Measurements from ENCODE around the gene HSPA6.
"Not testable (repeated sequence)": the region's sequence is repeated elsewhere in the genome, so short reads cannot be mapped to it uniquely, and the experiment has no call there.

HSPA6 gene

DNA sequence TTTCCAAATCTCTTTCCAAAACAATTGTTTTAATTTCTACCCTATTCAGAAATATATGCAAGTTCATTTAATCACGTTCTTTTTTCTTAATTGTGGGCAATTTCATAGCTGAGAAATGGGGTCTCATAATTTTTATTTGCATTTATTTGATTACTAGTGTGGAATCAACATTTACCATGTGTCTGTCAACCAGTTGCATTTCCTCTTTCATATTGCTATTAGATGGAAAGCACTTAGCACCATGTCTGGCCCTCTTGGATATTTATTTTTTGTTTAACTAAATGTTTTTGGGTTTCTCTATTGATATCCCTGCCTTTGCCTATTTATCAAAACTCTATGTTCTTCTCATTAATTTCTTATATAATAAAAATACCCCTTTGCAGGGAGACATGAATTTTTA is 39.2 kb downstream of the HSPA6 start:
- FAIRE-seq: not testable (repeated sequence)

DNA sequence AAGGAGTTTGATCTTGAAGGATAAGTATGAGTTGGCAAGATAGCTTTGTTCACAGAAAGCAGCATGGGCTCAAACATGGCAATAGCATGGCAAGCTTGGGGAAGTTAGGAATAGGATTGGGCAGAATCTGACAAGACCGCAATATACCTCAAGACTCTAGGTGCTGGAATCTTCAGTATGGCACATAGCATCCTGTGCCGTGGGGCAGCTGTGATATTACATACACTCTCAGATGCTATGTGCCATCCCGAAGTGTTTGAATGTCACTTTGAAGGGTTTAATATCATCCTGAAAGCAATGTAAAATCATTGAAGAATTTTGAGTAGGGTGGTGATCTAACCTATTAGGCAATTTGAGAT is 42.2 kb downstream of the HSPA6 start:
- FAIRE-seq: not testable (repeated sequence)

- FAIRE-seq: not testable (repeated sequence)
Measured at GRCh38 chr1:161571703-161572102, 47.4 kb downstream of the HSPA6 start.
